Measurements from ENCODE around the gene HSD11B1.

- TF ChIP-seq RAD21 (IDR thresholded peaks at IDR 0.05): no peak
- no peak for TF ChIP-seq SP1 (IDR thresholded peaks at IDR 0.05)
- TF ChIP-seq CTCF (IDR thresholded peaks at IDR 0.05; ENCODE audit: low read depth, low read length, missing input control): no peak
- TF ChIP-seq REST (IDR thresholded peaks at IDR 0.05): no peak
- no peak for TF ChIP-seq NR2F2 (IDR thresholded peaks at IDR 0.05)
- TF ChIP-seq HNF4G (IDR thresholded peaks at IDR 0.05): no peak
- no peak for TF ChIP-seq MAX (IDR thresholded peaks at IDR 0.05)
- no peak for TF ChIP-seq GABPA (IDR thresholded peaks at IDR 0.05 in 1 of 2, conservative IDR thresholded peaks at IDR 0.05 in 1 of 2)
- TF ChIP-seq ATF3 (IDR thresholded peaks at IDR 0.05): no peak
- TF ChIP-seq FOXA2 (IDR thresholded peaks at IDR 0.05): no peak
- no peak for TF ChIP-seq FOXA1 (IDR thresholded peaks at IDR 0.05)
- no peak for TF ChIP-seq ZBTB33 (IDR thresholded peaks at IDR 0.05)
These were observed 18.6 kb downstream of the HSD11B1 start for GRCh38 chr1:209723265-209723664.

Data from liver (tissue), 3 donors.